ENCODE results near the gene NOS1AP. TPM values are rescaled to one million over a fixed set of nuclear protein-coding genes. Genes with fewer than 3 reads are reported as not detected.

NOS1AP gene
- total and polyA plus RNA-seq, 9 of the 15 experiments (the other 6 are each of a cell fraction or from before 2014, with no cell fraction given) = 0.07 to 1.5 (median 0.22) TPM

GRCh38 chr1:162158624-162159271 lies 89.3 kb downstream of the NOS1AP start:
- Histone ChIP-seq H3K4me2 (ENCODE audit: insufficient read depth, low read length) (no peak overlapping the region), H4K20me1 (replicated peaks; ENCODE audit: control insufficient read depth, insufficient read depth, low read length) (no peaks in the 10 kb centered on the region), H3K9me3 (replicated peaks; ENCODE audit: control insufficient read depth, insufficient read depth, low read depth, low read length) (no peaks in the 10 kb centered on the region), H3K9ac (ENCODE audit: insufficient read depth in 1 of 2, low read depth in 2 of 2, low read length in 2 of 2) (no peak overlapping the region), H3K9me1 (ENCODE audit: control insufficient read depth, insufficient read depth, low read length) (no peaks in the 10 kb centered on the region), H3K36me3 (ENCODE audit: control insufficient read depth, insufficient read depth, low read length) (no peaks in the 10 kb centered on the region), H3K4me1 (replicated peaks in 1 of 2; ENCODE audit: control insufficient read depth in 2 of 2, insufficient read depth in 2 of 2, low read length in 2 of 2) (no peaks in the 10 kb centered on the region), H3K27ac (ENCODE audit: extremely low read depth, low read depth, low read length) (no peak overlapping the region), H2AFZ (ENCODE audit: low read depth, low read length) (no peak overlapping the region), H3K27me3 (ENCODE audit: control insufficient read depth in 2 of 2, insufficient read depth in 2 of 2, low read length in 2 of 2) (peaks cover 16 to 28% of the 10 kb centered on the region in 2 experiments), H3K4me3 (no peak overlapping the region), H3K79me2 (ENCODE audit: control insufficient read depth, insufficient read depth, low read length) (no peaks in the 10 kb centered on the region)
- in situ Hi-C loops (cut with MboI) (no loop called here), intact Hi-C loops (cut with micrococcal nuclease) (no loop called here)
- POLR2A ChIA-PET = interaction anchor here (1.6 kb wide), 1 partner anchor 10 kb away, joined by 5 read pairs; no protein-coding TSS in a partner anchor
- ATAC-seq (no peak), DNase-seq (ENCODE audit: extremely low read depth in 1 of 4, low spot score in 3 of 4) (no peak), FAIRE-seq (no peak)
- CTCF ChIA-PET (ENCODE audit: low intra/inter-chr PET ratio) = no interaction called here
- no peak for TF ChIP-seq ADNP (tag; IDR thresholded peaks at IDR 0.05)
- TF ChIP-seq ZNF134 (CRISPR knock-in tag; conservative IDR thresholded peaks at IDR 0.05) = no peak
- TF ChIP-seq PHTF2 (CRISPR knock-in tag; IDR thresholded peaks at IDR 0.05) = no peak
- TF ChIP-seq HCFC1 (IDR thresholded peaks at IDR 0.05; ENCODE audit: low read depth, low read length) = no peak
- no peak for TF ChIP-seq JUN (IDR thresholded peaks at IDR 0.05; ENCODE audit: borderline replicate concordance, low read depth, low read length)
- no peak for TF ChIP-seq JUN (CRISPR knock-in tag; IDR thresholded peaks at IDR 0.05; ENCODE audit: borderline replicate concordance)
- TF ChIP-seq, protein P1, sequence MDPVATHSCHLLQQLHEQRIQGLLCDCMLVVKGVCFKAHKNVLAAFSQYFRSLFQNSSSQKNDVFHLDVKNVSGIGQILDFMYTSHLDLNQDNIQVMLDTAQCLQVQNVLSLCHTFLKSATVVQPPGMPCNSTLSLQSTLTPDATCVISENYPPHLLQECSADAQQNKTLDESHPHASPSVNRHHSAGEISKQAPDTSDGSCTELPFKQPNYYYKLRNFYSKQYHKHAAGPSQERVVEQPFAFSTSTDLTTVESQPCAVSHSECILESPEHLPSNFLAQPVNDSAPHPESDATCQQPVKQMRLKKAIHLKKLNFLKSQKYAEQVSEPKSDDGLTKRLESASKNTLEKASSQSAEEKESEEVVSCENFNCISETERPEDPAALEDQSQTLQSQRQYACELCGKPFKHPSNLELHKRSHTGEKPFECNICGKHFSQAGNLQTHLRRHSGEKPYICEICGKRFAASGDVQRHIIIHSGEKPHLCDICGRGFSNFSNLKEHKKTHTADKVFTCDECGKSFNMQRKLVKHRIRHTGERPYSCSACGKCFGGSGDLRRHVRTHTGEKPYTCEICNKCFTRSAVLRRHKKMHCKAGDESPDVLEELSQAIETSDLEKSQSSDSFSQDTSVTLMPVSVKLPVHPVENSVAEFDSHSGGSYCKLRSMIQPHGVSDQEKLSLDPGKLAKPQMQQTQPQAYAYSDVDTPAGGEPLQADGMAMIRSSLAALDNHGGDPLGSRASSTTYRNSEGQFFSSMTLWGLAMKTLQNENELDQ (CRISPR knock-in tag; IDR thresholded peaks at IDR 0.05; ENCODE audit: borderline replicate concordance) = no peak
- 2% methylated on average over 5 of the region's 5 CpGs for WGBS (ENCODE audit: insufficient coverage, low coverage, missing lambda C conversion rate)
- no TSS peak for BruUV-seq (replicated peaks)
